NCI-H526 treated with DMSO at 0.1 percent for 48 hours (cell line): Measurements from ENCODE around the gene XPC.
A peak's percentile ranks its signal among the peaks of the same experiment; 100 is the strongest.

Experiments used
- DNase-seq: peaks from one replicate; lab custom pipeline; 2025; lab: John Stamatoyannopoulos, UW

The XPC gene

DNA sequence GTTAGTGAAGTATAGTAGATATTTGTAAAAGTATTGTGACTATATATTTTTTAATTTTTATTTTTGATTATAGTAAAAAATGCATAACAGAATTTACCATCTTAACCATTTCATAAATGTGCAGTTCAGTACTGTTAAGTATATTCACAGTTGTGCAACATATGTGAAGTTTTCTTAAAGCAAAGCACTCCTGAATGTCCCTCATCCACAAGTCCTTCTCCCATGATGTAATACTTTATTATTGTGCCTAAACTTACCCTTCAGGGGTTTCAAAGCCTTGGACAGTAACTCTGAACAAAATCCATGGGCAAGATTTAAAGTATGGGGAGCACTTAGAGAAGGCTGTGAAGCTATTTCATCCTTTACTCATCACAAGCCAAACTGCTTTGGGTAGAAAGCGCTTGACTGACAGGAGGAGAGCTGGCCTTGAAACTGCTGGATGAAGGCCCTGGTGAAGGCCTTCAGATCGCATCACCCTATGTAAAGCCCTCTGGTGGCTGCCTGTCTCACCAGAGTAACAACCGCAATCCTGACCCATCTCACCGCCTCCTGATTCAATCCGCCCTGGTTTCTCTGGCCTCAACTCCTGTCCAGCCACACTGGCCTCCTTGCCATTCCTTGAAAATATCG is 28.3 kb upstream of the XPC start:
- DNase-seq, result no peak

DNA sequence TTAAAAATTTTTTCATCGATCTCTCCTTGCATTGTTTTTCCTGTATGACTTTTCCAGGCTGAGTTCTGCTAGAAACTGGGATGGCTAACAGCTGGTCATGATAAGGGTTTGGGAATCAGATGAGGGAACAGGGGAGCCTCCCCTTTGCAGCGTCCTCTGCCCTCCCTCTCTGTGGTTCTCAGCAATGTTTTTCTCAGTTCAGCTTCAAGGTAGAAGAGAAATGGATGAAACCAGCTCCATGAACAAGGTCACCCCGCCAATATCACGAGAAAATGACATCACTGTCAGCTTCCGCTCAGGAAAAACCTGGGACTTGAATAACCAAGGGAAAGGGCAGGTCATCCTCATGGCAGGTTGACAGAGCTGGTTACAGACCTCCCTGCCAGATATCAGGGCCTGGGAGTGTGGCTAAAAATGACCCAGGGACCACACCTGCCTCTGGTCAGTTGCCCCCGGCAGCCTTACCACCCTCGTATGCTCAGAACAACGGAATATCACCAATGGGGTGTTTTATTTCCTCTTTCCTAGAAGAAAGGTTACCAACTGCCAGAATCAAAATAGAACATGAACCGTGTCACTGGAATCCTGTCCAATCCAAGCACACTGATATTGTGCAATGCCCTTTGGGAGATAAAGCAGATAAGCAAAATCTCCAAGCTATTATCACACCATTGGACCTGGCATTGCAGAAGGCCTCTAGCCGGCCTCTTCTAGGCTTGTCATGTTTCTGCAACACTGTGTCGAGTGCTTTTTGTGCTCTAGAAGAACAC is 26.3 kb upstream of the XPC start:
- no peak for DNase-seq

- DNase-seq, result peak; percentile 36
Observed at GRCh38 chr3:14203521-14204079, 25.2 kb upstream of the XPC start.

DNA sequence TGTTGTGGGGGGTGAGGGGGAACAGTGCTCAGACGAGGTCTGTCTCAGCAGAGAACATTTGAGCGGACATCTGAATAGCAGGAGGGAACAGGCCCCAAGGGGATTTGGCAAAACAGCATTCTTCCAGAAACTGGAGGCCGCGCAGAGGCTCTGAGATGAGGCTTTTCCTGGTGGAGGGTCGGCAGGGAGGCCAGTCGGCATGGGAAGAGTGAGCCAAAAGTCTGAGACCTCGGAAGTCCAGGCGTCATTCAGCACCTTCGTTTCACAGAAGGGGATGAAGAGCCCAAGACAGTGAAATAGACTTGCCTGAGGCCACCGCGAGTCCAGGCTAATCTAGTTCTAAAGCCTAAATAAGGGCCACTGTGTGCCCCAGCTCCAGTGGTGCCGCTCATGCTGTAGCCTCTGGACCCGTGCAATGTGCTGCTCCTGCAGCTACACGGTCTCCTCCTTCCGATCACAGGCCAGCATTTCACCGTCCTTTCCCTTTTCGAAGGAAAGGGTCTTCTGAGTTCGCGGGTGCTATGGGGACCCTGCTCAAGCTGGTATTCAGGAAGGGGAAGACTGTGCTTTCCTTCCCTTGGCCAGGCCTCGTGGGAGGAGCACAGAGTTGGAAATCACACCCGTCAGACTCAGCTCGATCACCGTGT is 24.6 kb upstream of the XPC start:
- no peak for DNase-seq

DNA sequence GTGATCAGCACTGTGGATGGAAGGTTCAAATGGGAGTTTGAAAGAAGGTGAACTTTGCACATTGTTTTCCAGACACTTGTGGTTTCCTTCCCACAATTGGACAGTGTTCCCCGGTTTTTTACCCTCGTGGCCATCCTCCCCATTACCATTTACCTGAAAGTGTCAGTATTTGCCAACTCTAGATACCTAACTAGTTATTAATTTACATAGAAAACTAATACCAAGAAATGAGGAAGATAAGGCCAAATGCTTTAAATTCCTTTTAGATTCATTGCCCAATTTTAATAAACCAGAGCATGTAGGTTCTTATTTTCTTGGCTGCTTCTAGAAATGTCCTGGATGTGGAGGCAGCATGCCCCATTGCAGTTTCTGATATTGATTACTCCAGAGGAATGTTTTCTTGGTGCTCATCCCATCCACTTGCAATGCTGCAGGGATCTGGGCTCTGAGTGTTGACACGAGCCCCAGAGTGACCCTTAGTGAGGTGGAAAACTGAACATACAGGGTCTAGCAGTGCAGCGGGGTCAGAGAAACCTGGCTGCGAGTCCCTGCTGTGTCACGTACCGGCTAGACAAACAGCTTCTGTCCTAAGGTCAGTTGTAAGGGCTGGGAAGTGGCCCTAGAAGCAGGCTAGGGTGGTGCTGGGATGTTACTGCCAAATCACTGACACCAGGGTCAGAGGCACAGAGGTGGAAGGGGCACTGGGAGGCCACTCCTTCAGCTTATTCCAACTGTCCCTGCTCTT is 23.7 kb upstream of the XPC start:
- no peak for DNase-seq

- no peak for DNase-seq
Observed at GRCh38 chr3:14200841-14201240, 22.4 kb upstream of the XPC start.

DNA sequence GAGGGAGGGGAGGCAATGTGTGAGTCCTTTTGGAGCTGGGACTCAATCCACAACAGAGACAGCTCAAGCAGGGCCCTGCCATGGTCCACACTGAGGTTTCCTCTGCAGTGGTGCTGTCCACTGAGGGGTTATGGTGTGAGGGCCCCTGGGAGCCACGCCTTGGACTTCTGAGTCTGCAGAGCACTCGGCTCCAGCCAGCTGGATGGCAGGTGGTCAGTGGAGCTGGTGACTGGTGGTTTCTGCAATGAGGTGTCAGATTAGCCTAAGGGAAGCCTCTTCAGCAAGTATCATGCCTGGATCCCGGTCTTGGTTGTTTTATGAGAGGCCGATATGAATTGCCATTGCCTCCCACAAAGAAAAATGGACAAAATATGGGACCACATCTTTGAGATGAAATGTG is 21.9 kb upstream of the XPC start:
- no peak for DNase-seq

DNA sequence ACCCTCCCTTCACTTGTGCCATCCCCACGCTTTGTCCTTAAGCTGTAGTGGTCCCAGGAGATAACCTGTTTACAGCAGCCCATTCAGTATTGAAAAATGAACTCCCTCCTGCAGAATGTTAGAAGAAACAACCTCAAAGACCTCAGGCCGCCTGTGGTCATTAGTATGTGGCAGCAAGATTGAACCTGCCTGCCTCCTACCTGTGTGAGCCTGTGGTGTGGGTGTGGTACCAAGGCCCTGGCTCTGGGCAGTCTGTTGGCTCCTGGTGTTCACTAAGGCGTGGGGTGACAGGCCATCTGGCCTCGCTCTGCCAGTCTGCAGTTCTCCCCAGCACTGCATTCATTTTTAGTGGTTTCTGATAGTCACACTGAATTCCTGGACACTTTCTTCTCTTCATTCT is 21.2 kb upstream of the XPC start:
- DNase-seq, result no peak

DNA sequence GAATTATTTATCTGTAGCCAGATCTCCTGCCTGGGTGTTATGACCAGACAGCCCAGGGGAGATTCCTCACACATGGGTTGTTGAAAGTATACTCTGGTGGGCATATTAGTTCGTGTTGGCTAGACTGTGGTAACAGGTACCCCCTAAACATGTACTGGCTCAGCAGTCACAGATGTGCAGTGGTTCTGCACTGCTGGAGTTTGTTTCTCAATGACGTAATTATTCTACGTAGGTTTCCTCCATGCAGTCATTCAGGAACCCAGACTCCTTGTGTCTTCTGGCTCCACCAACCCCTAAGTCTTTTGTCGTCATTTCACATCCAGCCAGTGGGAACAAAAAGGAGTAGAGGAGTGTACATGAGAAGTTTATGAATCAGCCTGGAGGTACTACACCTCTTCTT is 16.5 kb upstream of the XPC start:
- DNase-seq, result no peak

DNA sequence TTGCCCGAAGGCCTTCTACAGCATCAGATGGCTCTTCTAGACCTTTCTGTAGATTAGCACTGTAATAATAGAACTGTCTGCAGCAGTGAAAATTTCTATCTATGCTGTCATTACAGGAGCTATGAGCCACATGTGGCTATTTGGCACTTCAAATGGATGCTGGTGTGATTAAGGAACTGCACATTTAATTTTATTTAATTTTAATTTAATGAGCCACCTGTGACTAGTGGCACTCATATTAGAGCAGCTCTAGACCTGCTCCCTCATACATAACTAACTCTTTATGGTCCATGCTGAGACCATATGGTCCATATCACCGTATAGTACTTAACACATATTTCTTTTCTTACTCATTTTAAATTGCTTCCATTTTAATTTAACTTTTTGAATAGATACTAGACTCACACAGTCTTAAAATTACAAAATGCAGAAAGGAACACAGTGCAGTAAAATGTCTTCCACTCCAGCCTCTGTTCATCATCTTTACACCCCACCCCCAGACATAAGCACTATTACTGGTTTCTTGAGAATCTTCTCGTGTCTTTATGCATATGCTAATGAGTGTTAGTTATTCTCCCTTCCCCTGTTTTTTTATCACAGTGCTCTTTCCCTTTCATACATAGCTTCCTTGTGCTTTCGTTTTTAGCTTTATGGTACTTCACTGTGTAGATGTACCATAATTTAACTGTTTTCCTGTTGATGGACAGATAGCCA is 9.8 kb upstream of the XPC start:
- no peak for DNase-seq

GRCh38 chr3:14186854-14187458 is 8.6 kb upstream of the XPC start:
- DNase-seq, result no peak

GRCh38 chr3:14183015-14183577 is 4.7 kb upstream of the XPC start:
- no peak for DNase-seq

GRCh38 chr3:14181253-14181652 is 2.9 kb upstream of the XPC start:
- DNase-seq, result no peak

GRCh38 chr3:14179795-14180194 is 1.4 kb upstream of the XPC start:
- DNase-seq, result no peak

GRCh38 chr3:14179114-14179465 is 689 bp upstream of the XPC start:
- DNase-seq, result no peak

- DNase-seq, result no peak
Observed at GRCh38 chr3:14177580-14178246, 688 bp downstream of the XPC start.

DNA sequence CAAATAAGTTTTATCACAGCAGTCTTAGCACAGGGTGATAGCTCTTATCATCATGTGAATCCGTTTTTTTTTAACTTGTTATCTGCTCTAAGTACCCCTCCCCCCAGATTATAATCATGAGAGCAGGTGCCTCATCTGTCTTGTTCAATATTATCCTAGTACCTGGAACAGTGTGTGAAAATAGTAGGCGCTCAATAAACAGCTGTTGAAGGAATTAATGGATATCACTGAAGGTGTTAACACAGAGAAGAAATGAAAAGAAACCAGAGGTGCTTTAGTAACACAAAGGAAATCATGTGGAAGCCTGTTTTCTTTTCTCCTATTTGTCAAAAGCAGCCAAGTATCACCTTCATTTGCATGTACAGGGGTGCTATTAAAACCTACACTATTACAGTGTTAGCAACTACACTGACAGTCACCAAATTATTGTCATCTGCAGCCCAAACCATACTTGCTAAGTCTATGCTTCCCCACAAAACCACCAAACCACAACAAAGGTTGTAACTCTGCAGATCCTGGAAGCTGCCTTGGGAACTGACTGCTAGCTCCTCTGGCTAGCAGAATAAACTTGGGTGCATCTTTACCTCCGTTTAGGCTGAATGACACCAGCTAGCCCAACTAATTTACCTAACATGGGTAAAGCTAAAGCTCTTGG is 2.9 kb downstream of the XPC start:
- no peak for DNase-seq

- no peak for DNase-seq
Observed at GRCh38 chr3:14174483-14174882, 3.9 kb downstream of the XPC start.

- DNase-seq, result no peak
Observed at GRCh38 chr3:14172496-14172895, 5.9 kb downstream of the XPC start.
